NB4 (cell line): ENCODE data around the gene GPHA2.

Experiments
- MYC ChIP-seq: IDR thresholded peaks from 2 replicates; pipeline ENCODE4 v1.6.1; 2011; ENCODE audit warnings: low read depth, low read length
- POLR2A ChIP-seq: IDR thresholded peaks from 2 replicates; pipeline ENCODE4 v1.6.1; 2011; ENCODE audit warnings: mild to moderate bottlenecking; ENCODE audit not compliant: insufficient read length; ENCODE audit errors: extremely low read depth
- TF ChIP-seq, protein P1 (sequence below): IDR thresholded peaks from one replicate; pipeline ENCODE4 v1.5.1; 2012; ENCODE audit warnings: low read depth, low read length
- TF ChIP-seq, protein P2 (sequence below): IDR thresholded peaks from 2 replicates; pipeline ENCODE4 v1.6.1; 2011; ENCODE audit warnings: low read depth, low read length

DNA sequence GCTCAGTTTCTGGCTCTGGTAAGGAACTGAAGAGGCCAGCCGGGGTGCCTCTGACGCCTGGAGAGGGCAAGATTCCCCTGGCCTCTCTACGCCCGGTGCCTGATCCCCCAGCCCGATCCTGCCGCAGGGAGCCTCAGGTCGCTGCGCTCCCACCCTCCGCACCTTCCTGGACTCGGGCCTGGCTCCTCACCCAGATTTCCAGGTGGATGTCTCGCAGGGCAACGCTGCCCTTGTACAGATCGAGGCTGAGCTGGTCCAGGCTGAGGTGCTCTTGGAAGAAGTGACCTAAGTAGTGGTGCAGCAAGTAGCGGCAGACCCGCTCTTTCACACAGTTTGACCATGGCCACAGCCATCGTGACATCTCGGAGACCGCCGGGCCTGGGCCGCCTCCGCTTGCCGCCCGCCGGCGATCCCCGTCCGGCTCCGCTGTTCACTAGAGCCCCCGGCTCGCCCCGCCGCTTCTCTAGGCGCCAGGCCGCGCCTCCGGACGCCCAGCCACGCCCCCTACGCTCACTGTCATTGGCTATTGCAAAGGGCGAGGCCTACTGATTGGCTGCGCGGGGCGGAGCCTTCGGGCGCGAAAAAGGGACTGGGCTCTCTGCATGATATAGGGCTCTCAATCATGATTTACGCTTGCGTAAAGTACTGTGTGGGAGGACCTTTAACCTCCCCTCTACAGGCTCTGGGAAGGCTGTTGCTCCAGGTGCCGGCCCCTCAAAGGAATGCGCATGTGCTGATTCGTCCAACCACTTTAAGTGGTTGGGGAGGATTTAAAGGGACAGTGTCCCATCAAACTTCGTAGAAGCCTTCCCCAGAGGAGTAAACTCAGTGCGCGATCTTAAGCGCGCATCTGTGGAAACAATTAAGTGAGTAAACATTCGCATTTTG, 18.7 kb downstream of the GPHA2 start, which contains the start of gene ATG2A:
- TF ChIP-seq, protein P1, sequence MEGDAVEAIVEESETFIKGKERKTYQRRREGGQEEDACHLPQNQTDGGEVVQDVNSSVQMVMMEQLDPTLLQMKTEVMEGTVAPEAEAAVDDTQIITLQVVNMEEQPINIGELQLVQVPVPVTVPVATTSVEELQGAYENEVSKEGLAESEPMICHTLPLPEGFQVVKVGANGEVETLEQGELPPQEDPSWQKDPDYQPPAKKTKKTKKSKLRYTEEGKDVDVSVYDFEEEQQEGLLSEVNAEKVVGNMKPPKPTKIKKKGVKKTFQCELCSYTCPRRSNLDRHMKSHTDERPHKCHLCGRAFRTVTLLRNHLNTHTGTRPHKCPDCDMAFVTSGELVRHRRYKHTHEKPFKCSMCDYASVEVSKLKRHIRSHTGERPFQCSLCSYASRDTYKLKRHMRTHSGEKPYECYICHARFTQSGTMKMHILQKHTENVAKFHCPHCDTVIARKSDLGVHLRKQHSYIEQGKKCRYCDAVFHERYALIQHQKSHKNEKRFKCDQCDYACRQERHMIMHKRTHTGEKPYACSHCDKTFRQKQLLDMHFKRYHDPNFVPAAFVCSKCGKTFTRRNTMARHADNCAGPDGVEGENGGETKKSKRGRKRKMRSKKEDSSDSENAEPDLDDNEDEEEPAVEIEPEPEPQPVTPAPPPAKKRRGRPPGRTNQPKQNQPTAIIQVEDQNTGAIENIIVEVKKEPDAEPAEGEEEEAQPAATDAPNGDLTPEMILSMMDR, result no peak
- TF ChIP-seq POLR2A, result peak; percentile 76
- TF ChIP-seq MYC, result peak; percentile 18; the same call in 1 of the 2 replicates
- TF ChIP-seq, protein P2, sequence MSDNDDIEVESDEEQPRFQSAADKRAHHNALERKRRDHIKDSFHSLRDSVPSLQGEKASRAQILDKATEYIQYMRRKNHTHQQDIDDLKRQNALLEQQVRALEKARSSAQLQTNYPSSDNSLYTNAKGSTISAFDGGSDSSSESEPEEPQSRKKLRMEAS, result peak; percentile 79
